Activated CD4-positive, alpha-beta T cell treated with anti-CD3 and anti-CD28 coated beads for 4 hours (primary cell): ENCODE results near the gene CXorf66.
"Not testable (repeated sequence)": the region's sequence is repeated elsewhere in the genome, so short reads cannot be mapped to it uniquely, and the experiment has no call there.

Experiments
- DNase-seq, 2 donors: peaks; one replicate each; pipeline ENCODE4 v3.0.0-alpha.2; 2020

Gene CXorf66

GRCh38 chrX:139924069-139924695 lies 41.1 kb downstream of the CXorf66 start:
- DNase-seq: no peak

GRCh38 chrX:139921142-139921541 lies 44.2 kb downstream of the CXorf66 start:
- DNase-seq: not testable (repeated sequence)

GRCh38 chrX:139920316-139920715 lies 45.0 kb downstream of the CXorf66 start:
- DNase-seq: no peak

GRCh38 chrX:139914421-139914820 lies 50.9 kb downstream of the CXorf66 start:
- DNase-seq: no peak

GRCh38 chrX:139909712-139910111 lies 55.6 kb downstream of the CXorf66 start:
- no peak for DNase-seq

- DNase-seq: no peak
These were observed 58.2 kb downstream of the CXorf66 start for GRCh38 chrX:139907078-139907477.

- no peak for DNase-seq
These were observed 59.6 kb downstream of the CXorf66 start for GRCh38 chrX:139905743-139906142.
